NCI-H1092 treated with DMSO at 0.1 percent for 48 hours (cell line): Measurements from ENCODE around the gene ABCG4.
"Not testable (repeated sequence)": the region's sequence is repeated elsewhere in the genome, so short reads cannot be mapped to it uniquely, and the experiment has no call there.

ENCODE experiments used
- DNase-seq: peaks from one replicate; lab custom pipeline; 2025; lab: John Stamatoyannopoulos, UW

The ABCG4 gene

GRCh38 chr11:119149018-119149785 lies at the start of gene ABCG4:
Gene ABCG4 (plus strand): TSS chr11:119149052. CDS start chr11:119149966, 914 bp downstream.
- DNase-seq: no peak

- DNase-seq: no peak
Observed at GRCh38 chr11:119099711-119100110, 49.1 kb upstream of the ABCG4 start.

GRCh38 chr11:119100246-119100970 lies 48.4 kb upstream of the ABCG4 start:
- DNase-seq: peak; percentile 33

- no peak for DNase-seq
Observed at GRCh38 chr11:119100994-119101758, 47.7 kb upstream of the ABCG4 start.

- DNase-seq: peak; percentile 100
Observed at GRCh38 chr11:119101759-119102423, 47.0 kb upstream of the ABCG4 start, which contains the start of gene DPAGT1. Gene DPAGT1 (minus strand): TSS chr11:119101853. CDS start chr11:119101655, 198 bp downstream.

GRCh38 chr11:119103161-119103664 lies 45.6 kb upstream of the ABCG4 start:
- DNase-seq: not testable (repeated sequence)

- DNase-seq: peak; percentile 36
Observed at GRCh38 chr11:119103793-119104192, 45.1 kb upstream of the ABCG4 start.

GRCh38 chr11:119106564-119107537 lies 42.0 kb upstream of the ABCG4 start, which contains the start of gene C2CD2L:
Gene C2CD2L (plus strand): TSS chr11:119107344. CDS start chr11:119107742, 398 bp downstream.
- peak; percentile 84 for DNase-seq

GRCh38 chr11:119107538-119108145 lies 41.2 kb upstream of the ABCG4 start:
- no peak for DNase-seq

GRCh38 chr11:119108146-119108856 lies 40.6 kb upstream of the ABCG4 start:
- peak; percentile 28 for DNase-seq

GRCh38 chr11:119108857-119109221 lies 40.0 kb upstream of the ABCG4 start:
- no peak for DNase-seq

- DNase-seq: no peak
Observed at GRCh38 chr11:119109843-119110242, 39.0 kb upstream of the ABCG4 start.

- no peak for DNase-seq
Observed at GRCh38 chr11:119110439-119110838, 38.4 kb upstream of the ABCG4 start.

- DNase-seq: no peak
Observed at GRCh38 chr11:119111361-119111925, 37.4 kb upstream of the ABCG4 start.

GRCh38 chr11:119112314-119113020 lies 36.4 kb upstream of the ABCG4 start:
- DNase-seq: no peak

- DNase-seq: no peak
Observed at GRCh38 chr11:119113716-119114115, 35.1 kb upstream of the ABCG4 start.

GRCh38 chr11:119114351-119114750 lies 34.5 kb upstream of the ABCG4 start:
- DNase-seq: no peak
